Fibroblast of gingiva (primary cell): ENCODE results near the gene SCRN3.
"Not testable (repeated sequence)": the region's sequence is repeated elsewhere in the genome, so short reads cannot be mapped to it uniquely, and the experiment has no call there.

Experiments used
- DNase-seq: peaks from one replicate; pipeline ENCODE4 v3.0.0-alpha.2; 2011; ENCODE audit warnings: low read depth

Gene SCRN3

DNA sequence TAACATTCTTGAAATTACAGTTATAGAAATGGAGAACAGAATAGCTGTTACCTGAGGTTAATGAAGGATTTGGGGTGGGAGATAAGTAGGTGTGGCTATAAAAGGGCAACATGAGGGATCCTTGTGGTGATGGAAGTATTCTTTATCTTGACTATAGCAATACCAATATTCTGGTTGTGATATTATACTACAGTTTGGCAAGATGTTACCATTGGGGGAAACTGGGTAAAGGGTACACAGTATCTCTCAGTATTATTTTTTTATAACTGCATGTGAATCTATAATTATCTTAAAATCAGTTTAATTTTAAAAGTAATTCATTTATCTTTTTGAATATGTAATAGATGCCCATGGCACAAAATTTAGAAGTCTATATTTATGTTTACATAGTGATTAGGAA, 8.1 kb downstream of the SCRN3 start:
- DNase-seq = no peak

GRCh38 chr2:174410039-174410438, 14.5 kb downstream of the SCRN3 start:
- not testable (repeated sequence) for DNase-seq

- DNase-seq = no peak
Observed at GRCh38 chr2:174412256-174412655, 16.7 kb downstream of the SCRN3 start.

- no peak for DNase-seq
Observed at GRCh38 chr2:174428214-174428613, 32.7 kb downstream of the SCRN3 start.

GRCh38 chr2:174430066-174430465, 34.5 kb downstream of the SCRN3 start:
- no peak for DNase-seq

DNA sequence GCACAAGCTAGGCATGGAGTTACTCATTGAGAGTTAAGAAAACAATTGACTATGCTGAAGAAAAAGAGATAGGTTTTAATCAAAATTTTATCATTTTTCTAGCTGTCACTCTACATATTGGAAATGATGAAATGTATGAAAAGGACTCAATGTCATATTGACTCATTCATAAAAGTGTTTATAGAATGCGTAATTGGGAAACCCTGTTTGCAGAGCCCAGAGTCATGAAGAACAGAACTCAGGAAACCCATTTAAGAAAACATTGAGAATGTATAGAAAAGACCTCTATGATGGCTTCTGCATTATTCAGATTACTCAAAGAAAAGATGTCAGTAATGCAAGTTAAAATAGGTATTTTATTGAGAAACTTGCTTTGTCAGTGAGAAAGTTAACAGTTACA, 36.4 kb downstream of the SCRN3 start:
- DNase-seq = no peak

DNA sequence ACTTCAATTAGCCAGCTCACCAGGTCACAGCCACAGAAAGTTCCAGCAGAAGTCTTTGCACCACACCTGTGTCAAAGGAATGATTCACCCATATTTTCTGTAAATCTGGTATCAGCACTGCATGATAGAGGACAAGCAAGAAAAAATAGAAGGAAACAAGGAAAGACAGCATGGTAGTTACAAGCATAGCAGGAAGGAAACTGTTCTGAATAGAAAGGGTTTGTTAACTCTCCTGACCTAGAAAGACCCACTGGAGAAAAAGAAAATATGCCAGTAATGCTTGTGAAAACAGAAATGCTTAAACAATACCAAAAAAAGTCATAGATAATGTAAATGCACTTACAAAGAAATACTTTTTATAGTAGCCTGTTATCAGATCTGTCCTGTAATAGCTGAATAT, 40.8 kb downstream of the SCRN3 start:
- DNase-seq = no peak

DNA sequence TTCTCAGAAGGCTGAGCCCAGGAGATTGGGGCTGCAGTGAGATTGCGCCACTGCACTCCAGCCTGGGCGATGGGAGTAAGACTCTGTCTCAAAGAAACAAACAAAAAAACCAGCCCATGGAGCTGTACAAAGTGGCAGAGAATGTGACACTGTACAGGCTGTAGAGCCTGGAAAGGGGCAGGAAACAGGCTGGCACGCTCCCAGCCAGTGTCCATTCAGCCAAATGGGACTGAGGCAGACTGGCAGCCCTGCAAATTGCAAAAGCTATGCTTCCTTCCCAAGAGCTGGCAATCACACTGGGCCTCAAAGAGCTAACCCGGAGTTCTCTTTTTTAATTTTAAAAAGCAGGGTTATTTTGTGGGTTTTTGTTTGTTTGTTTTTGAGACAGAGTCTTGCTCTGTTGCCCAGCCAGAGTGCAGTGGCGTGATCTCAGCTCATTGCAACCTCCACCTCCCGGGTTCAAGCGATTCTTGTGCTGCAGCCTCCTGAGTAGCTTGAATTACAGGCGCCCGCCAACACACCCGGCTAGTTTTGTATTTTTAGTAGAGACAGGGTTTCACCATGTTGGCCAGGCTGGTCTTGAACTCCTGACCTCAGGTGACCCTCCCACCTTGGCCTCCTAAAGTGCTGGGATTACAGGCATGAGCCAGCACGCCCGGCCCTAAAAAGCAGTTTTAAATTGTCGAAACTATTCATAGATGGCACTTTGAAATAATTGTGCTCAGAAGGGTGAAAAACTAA, 42.8 kb downstream of the SCRN3 start:
- DNase-seq = peak; percentile 58

GRCh38 chr2:174439323-174439722, 43.8 kb downstream of the SCRN3 start:
- no peak for DNase-seq

DNA sequence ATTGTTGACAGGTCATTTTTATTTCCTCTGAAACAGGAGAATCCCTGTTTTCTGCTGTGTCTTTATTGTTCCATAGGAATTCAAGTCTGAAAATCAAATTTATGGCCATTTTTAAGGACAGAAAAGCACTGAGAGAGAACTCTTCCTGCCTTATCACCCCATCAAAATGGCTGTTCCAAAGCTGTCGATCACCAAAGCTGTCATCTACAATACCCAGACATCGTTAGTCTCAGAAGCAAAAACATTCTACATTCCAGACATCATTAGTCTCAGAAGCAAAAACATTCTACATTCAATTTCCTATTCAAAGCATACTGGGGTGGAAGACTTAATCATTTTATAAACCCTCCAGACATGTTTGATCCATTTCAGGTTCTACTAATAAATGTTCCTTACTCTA, 44.4 kb downstream of the SCRN3 start:
- no peak for DNase-seq

- peak; percentile 77 for DNase-seq
Observed at GRCh38 chr2:174442546-174443510, 47.3 kb downstream of the SCRN3 start.

GRCh38 chr2:174444761-174445160, 49.2 kb downstream of the SCRN3 start:
- no peak for DNase-seq

GRCh38 chr2:174445248-174445647, 49.7 kb downstream of the SCRN3 start:
- DNase-seq = peak; percentile 4

GRCh38 chr2:174446531-174446930, 51.0 kb downstream of the SCRN3 start:
- no peak for DNase-seq

DNA sequence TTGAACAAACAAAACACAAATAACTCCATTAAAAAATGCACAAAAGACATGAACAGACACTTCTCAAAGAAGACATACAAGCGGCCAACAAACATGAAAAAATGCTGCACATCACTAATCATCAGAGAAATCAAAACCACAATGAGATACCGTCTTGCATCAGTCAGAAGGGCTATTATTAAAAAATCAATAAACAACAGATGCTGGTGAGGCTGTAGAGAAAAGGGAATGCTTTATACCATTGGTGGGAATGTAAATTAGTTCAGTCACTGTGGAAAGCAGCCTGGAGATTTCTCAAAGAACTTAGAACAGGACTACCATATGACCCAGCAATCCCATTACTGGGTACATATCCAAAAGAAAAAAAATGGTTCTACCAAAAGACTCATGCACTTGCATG, 53.5 kb downstream of the SCRN3 start:
- DNase-seq = no peak

GRCh38 chr2:174450021-174450816, 54.7 kb downstream of the SCRN3 start:
- DNase-seq = no peak

DNA sequence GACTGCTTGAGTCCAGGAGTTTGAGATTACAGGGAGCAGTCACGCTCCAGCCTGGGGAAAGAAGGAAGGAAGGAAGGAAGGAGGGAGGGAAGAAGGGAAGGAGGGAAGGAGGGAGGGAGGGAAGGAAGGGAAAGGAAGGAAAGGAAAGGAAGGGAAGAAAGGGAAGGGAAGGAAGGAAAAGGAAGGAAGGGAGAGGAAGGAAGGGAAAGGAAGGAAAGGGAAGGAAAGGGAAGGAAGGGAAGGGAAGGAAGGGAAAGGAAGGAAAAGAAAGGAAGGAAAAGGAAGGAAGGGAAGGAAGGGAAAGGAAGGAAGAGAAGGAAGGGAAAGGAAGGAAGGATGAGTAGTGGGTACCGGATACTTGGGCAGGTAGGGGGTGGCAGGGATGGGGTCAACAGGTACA, 59.0 kb downstream of the SCRN3 start:
- DNase-seq = no peak

GRCh38 chr2:174461221-174461620, 65.7 kb downstream of the SCRN3 start:
- no peak for DNase-seq

- DNase-seq = no peak
Observed at GRCh38 chr2:174465327-174465726, 69.8 kb downstream of the SCRN3 start.

DNA sequence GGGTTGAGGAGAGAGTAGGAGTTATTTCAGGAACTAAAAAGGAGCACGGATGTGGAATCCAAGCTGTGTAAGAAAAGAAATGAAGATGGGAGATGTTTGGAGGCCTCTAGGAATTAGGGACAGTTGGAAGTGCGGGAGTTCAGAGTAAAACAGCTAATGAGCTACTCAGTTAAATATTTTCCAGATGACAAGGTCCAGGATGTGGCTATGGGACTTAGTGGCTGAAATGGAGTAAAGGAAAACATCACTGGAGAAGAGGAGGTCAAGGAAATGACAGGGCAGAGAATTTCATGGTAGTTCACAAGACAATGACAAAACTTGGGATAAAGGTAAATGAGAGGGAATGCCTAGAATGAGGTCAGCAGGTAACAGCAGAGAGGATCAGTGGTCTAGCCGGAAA, 78.3 kb downstream of the SCRN3 start:
- DNase-seq = no peak

GRCh38 chr2:174477759-174478158, 82.2 kb downstream of the SCRN3 start:
- no peak for DNase-seq
